NK-92 treated with Interleukin-12 subunit alpha and Interleukin-12 subunit beta, amount 100 ng/mL, for 24 hours (cell line): Measurements from ENCODE around the gene HSF4.
"Not testable (repeated sequence)": the region's sequence is repeated elsewhere in the genome, so short reads cannot be mapped to it uniquely, and the experiment has no call there.

Experiments used
- DNase-seq: peaks from one replicate; lab custom pipeline; 2025; lab: John Stamatoyannopoulos, UW

The HSF4 gene, protein sequence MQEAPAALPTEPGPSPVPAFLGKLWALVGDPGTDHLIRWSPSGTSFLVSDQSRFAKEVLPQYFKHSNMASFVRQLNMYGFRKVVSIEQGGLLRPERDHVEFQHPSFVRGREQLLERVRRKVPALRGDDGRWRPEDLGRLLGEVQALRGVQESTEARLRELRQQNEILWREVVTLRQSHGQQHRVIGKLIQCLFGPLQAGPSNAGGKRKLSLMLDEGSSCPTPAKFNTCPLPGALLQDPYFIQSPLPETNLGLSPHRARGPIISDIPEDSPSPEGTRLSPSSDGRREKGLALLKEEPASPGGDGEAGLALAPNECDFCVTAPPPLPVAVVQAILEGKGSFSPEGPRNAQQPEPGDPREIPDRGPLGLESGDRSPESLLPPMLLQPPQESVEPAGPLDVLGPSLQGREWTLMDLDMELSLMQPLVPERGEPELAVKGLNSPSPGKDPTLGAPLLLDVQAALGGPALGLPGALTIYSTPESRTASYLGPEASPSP

DNA sequence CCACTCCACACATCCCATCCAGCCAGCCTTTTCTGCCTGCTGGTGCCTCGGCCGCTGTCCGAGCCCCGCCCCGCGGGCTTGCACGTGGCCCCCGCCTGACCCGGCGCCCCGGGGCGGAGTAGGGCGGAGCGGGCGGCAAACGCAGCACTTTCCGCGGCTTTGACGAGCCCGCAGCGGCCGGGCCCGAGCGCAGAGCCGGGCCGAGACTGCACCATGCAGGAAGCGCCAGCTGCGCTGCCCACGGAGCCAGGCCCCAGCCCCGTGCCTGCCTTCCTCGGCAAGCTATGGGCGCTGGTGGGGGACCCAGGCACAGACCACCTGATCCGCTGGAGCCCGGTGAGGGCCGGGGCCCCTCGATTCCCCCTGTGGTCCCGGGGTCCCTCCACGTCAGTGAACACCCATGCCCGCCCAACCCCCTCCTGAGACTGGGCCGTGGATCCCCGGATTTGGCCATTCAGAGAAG is at the start of gene HSF4:
HSF4 (plus strand) TSS at position 147 of the 463 bp plus-strand sequence; CDS start at position 214, 67 bp downstream.
- no peak for DNase-seq

DNA sequence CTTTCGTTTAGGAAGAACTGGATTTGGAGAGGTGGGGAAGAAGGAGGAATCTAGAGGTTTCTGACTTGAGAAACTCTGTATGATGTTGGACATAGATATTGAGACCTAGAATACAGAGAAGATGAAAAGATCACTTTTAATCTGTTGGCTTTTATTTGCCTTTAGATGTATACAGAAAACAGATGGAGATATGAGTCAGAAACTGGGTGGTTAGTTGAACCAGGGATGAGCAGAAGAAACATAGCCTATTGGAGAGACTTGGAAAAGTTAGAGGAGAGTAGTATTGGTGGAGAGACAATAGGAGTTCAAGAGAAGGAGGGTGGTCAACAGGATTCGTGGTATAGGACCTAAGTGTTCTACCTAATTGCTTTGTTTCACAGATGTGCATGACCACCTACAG is 49.8 kb upstream of the HSF4 start:
- DNase-seq, result no peak

DNA sequence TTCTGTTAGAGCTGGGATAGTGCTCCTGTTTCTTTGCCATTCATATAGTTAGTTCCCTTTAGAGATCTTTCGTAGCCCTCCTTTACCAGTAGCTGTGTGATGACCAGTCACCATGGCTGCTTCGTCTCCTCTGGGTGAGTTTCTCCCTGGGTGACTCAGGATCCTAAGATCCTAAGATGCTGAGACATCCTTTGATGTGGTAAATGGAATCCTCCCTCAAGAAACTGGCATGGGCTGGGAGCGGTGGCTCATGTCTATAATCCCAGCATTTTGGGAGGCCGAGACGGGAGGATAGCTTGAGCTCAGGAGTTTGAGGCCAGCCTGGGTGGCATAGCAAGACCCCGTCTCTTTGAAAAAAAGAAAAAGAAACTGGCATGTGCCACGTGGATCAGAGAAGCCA is 48.9 kb upstream of the HSF4 start:
- DNase-seq, result no peak

DNA sequence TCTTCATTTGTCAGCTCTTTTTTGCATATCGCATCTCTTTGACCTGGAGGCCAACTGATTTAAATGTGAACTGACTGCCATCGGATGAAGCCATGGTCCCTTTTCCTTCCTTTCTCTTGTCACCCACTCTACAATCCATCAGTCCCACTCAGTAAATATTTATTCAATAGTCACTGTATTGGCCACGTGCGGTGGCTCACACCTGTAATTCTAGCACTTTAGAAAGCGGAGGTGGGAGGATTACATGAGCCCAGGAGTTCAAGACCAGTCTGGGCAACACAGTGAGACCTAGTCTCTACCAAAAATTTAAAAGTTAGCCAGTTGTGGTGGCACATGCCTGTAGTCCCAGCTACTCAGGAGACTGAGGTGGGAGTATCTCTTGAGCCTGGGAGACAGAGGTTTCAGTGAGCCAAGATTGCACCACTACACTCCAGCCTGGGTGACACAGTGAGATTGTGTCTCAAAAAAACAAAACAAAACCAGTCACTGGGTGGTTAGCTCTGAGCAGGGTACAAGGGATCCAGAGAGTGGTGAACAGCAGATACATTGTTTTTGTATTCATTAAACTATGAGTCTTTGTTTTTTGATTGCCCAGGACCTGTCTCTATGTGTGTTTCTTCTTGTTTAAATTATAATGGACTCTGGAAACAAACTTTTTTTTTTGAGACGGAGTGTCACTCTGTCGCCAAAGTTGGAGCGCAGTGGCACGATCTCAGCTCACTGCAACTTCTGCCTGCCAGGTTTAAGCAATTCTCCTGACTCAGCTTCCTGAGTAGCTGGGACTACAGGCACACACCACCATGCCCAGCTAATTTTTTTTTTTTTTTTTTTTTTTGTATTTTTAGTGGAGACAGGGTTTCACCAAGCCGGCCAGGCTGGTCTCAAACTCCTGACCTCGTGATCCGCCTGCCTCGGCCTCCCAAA is 47.9 kb upstream of the HSF4 start:
- no peak for DNase-seq

DNA sequence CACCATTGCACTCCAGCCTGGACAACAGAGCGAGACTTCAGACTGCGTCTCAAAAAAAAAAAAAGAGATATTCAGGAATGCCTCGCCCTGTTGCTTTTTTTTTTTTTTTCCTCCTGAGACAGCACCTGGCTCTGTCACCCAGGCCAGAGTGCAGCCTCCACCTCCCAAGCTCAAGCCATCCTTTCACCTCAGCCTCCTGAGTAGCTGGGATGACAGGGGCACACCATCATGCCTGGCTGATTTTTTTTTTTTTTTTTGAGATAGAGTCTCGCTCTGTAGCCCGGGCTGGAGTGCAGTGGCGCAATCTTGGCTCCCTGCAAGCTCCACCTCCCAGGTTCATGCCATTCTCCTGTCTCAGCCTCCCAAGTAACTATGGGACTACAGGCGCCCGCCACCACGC is 46.8 kb upstream of the HSF4 start:
- no peak for DNase-seq

DNA sequence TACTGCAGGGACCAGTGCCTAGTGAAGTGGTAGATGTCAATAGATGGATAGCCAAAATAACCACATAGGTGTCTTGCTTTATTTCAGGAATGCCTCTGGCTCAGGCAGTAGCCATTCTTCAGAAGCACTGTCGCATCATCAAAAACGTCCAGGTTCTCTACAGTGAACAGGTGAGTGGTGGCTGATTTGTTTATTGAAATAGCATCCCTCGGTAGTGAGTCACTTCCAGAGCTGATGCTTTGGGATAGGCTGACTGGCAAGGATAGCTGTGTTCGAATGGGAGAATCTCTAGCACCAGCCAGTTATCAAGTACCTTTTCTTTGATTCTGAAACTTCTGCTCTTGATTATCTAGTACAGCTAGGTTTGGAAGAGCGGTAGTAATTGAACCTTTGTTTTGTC is 44.5 kb upstream of the HSF4 start:
- DNase-seq, result no peak

DNA sequence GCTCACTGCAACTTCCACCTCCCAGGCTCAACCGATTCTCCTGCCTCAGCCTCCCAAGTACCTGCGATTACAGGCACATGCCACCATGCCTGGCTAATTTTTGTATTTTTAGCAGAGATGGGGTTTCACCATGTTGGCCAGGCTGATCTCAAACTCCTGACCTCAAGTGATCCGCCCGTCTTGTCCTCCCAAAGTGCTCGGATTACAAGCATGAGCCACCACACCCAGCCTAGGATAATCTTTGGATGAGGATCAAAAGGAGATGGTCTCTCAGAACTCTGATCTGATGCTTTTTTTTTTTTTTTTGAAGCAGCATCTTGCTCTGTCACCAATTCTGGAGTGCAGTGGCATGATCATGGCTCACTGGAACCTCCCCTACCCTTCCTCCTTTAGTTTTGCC is 41.7 kb upstream of the HSF4 start:
- DNase-seq, result not testable (repeated sequence)

DNA sequence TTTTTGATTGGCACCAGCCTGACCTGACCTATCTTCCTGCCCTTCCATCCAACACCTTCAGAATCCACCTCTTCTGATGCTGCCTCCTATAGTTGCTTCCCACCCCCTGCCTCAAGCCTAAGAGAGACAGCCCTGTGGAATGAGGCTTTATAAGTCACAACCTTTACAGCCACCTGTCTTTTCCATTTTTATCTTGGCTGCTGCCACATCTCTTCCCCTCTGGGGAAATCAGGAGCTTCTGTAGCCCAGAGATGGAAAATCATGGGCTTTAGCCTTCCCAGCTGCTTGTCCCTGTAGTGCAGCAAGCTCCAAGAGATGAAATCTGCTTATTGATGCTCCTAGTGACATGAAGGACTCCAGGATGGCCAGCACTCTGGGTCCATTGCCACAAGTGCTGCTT is 36.1 kb upstream of the HSF4 start:
- DNase-seq, result no peak

DNA sequence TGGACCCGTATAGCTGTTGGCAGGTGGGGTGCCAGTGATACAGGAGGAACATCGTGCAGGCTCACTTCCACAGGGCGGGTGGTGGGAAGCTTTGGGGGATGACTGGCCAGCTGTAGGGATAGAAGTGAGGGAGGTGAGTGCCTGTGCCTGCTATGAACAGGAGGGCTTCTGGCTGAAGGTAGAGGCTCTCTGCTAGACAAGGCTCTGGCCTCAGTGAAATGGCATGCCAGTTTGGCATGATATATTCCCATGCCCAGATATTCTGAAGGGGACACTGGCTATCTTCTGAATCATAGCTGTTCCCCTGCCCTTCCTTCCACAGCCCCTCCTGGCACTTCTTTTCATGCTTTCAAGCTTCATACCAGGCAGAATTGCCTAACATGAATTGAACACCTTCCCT is 35.7 kb upstream of the HSF4 start:
- no peak for DNase-seq

DNA sequence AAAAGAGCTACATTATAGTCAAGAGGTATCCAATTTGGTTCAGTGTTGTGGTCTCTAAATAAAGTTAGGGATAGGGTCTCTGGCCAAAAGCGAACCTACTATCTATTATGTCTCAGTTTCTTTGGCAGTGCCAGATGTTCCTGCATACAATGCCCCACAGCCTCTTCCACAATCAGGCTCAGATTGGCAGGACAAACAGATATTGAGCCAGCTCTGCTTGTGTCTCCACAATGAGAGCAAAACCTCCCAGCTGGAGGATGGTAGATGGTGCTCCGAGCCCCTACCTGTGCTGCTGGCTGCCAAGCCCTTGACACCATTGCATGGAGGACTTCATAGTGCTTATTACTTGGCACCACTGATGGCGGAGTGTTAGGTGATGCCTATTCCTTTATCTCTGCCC is 35.1 kb upstream of the HSF4 start:
- no peak for DNase-seq

DNA sequence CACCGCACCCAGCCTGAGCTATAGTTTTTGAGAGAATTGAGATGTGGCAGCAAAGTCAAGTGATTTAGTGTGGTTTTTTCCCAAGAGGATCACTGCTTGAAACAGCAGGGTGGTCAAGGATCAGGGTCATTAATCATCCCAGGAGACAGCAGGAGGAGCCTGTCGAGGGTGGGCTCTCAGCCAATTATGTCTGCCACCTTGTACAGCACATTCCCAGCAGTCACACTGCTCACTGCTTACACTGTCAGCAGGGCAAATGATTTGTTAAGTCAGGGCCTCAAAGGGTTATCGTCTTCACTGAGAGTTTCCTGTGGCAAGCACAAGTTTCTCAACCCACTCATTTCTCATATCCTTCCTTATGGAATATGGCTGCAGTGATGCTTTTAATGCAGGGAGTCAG is 26.9 kb upstream of the HSF4 start:
- no peak for DNase-seq

DNA sequence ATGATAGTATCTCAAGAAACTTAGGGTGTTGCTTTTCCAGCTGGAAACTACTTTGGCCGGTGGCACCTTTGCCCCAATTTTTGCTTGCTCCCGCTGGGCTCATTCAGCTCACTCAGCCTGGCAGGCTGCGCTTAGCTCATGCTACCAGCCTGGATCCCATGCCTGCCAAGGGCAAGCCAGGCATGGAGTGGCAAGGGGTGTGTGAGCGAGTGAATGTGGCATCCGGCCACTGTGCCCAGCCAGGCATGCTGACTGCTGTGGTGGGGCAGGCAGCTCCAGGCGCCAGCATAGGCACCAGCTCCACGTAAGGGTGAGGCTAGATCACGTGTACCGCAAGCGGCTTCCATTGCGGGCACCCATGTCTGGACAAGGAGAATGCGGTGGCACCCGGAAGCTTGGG is 23.2 kb upstream of the HSF4 start:
- no peak for DNase-seq

DNA sequence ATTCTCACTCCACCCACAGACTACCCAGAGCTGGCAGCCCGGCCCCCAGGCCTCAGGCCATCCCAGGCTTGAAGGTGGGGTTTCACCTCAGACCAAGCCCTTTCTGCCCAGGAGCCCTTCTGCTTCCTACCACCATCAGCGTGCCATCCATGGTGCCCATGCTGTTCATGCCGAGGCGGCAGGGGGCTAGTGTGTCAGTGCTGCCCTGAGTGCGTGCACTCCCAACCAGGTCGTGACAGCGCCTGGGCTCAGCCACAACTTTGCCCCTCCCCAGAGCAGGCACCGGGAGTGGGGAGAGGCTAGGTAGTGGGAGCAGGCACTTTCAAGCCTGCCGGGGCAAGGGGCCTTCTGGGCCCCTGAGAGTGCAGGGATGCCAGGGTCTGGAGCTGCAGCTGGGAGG is 22.2 kb upstream of the HSF4 start:
- no peak for DNase-seq

DNA sequence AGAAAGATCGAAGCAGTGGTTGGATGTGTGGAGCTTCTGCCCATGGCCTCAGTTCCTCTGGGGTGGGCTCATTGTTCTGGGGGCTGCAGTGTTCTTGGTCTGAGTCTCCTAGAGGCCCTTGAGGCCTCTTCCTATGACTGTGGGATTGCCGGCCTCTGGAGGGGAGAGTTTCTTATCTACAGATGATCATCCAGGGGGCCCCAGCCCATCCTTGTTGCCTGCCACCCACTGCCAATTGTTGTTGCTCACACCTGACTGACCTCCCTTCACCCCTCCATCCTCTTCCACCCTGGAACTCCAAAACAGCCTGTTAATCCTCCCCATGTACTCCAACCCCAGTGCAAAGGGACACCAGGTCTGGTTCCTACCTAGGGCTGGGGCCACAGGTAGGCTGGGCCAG is 19.6 kb upstream of the HSF4 start:
- DNase-seq, result no peak

DNA sequence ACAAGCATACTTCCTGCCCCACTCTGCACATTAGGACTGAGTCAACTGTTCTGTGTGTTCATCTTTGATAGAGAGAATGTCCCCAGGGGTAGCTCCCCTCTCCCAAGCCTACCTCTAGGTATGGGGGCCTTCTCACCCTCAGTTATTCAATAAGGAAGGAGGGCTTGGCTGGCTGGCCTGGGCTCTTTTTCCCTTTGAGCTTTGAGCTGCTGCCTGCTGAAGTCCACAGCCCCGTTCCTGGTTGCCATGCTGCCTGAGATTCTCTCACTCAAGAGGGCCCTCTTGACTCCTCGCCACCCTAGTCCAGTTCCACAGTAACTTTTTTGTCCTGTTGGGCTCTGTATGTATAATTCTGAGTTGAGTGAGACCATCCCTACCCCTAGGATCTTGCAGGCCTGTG is 18.8 kb upstream of the HSF4 start:
- no peak for DNase-seq

DNA sequence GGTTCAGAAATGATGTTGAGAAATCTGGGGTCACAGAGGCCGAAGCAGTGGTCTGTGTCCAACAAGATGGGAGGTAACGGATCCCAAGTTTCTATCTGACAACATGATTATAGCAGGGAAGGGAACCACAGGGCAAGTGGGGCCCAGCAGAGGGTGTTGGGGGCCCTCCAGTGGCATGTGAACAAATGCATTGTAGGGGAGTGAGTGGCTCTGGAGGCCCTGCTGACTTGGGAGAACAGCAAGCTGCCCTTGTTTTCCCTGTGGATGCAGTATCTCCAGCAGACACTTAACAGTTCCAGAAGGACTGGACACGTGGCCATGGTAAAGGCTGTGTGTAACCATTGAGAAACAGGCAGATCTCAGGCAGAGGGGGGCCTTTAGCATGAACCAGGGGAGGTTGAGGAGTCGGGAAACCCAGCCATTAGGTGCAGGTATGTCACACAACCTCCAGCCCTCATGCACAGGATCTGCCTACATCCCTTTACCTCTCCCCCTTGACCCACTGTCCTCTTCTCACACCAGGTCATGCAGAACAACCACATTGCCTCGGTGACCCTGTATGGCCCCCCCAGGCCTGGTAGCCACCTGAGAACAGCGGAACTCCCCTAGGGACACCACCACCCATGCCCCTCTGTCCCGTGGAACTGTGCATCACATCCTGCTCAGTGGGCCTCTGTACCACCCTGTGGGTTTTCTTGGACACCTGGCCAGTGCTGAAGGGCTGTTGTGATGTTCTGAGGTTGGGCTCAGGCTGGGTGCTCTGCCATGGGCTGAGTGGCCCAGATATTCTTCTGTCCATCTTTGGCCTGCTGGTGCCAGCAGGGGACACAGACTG is 17.8 kb upstream of the HSF4 start:
- DNase-seq, result no peak

DNA sequence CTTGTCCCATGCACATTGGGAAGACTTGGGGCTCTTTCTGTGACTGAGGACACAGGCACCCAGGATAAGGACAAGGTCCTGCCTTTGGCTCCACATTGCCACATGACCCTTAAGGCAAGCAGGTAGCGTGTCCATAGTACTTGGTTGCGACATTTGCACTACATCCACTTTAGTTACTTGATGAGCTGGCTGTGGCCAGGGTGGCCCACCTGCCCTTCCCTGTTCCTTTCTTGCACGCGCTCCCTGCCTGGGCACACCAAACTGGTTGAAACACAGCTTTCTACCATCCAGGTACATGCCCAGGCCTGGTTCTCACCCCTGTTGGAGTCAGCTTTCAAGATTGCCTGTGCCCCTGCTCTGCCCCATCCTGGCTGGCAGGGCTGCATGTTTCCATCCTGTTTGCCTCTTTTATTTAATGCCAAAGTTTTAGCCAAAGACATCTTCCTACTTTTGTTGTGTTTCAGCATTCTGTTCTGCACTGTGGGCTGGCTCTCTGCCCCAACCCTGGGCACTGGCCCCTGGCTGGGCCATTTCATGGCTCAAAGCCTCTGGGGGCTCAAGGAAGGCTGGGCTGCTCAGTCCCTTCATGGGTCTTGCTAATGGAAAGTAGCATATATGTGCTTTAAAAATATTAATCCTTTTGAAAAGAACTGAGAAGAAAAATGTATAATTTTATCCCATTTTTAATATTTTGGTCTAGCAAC is 17.0 kb upstream of the HSF4 start:
- DNase-seq, result no peak

DNA sequence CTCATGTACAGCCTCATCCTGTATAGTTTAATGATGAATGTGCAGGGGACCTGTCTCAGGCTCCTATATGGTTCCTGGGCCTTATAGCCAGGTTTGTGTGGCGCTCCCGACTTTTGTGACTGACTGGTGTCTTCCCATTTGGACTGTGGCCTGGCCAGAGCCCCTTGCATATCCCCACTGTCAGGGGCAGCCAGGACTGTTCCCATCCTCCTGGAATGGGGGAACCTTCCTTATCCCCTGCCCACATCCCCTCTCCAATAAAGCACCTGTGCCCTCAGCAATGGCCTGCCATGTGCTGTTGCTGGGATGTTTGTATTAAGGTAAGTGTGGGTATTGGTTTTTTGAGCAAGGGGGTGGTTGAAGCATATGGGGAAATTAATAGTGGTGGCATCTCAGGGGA is 16.3 kb upstream of the HSF4 start:
- no peak for DNase-seq

DNA sequence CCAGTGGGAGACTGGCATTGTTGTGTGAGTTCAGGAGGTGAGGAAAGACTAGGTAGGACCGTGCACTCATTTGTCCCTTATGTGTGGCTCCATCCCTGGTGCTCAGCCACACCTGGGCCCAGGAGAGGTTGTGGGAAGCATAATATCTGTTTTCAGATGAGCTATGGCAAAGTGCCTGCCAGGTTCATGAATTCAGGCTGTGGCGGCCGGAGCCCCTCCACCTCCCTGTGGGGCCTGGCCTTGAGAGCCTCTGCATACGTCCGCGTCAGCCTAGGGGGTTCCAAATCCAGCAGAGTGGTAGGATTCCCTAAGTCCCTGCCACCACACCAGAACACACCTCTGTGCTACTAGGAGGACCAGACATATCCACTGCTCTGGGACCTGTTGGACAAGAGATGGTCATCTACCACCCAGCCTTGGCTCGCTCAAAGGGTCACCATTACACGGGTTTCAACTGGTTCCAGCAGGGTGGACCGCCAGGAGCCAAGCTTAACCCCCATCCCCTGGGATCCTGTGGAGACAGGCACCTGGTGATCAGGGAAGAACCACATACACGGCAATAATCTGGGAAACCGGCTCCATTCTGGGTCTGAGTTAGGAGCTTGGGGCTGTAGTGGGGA is 15.8 kb upstream of the HSF4 start:
- DNase-seq, result no peak

DNA sequence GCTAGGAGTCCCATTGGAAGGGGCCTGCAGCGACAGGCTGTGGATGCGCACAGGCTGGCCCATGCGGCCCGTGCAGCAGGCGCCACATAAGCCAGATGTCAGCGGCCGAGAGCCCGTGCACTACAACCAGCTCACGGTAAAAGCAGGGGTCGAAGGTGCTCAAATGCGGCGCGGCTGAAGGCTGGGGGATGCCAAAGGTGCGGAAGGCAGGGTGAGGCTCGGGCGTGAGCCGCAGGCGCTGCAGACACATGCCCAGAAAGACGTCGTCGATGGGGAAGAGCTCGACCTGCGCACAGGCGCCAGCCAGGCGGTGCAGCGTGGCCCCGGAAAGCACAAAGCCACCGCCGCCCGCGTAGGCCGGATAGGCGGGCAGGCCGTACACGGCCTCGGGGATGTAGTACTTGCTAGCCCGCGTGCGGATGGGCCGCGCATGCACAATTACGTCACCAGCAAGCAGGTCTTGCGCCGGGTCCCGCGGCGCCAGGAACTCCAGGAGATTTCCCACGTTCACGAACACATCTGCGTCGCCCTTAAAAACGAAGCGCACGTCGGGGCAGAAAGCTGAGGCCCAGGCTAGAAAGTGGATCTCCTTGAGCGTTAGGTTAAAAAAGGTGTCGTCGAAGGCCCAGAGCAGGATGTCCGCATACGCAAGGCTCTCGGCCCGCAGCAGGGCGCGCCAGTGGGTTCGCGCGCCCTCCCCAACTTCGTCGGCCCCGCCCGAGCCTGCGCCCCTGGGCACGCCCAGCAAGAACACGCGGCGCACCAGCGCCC is 15.1 kb upstream of the HSF4 start:
- DNase-seq, result no peak
